GM18508 (cell line): ENCODE data around the gene SRA1.

Experiments
- ATAC-seq: cut with Tn5 transposase; IDR thresholded peaks from one replicate; pipeline ENCODE4 v1.9.1; 2021; ENCODE audit warnings: moderate number of reproducible peaks; ENCODE audit not compliant: insufficient read depth, unreplicated experiment

SRA1 gene

DNA sequence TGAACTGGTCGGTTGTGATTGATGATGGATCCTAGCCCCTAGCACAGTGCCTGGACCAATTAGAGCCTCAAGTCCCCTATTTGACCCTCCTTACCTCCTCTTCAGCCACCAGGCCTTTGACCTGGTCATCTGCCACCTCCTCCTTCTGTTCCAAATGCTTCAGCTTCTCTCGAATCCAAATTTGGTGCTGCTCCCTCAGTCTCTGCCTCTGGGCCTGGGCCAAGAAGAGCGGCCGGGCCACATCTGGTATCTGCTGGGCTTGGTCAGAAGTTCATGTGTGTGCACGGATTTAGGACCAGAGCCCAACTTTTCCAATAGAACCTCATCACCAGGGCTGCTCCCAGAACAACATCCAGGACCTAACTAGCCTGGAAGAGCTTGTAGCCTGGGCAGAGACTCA, 13.8 kb upstream of the SRA1 start:
- ATAC-seq, result no peak

DNA sequence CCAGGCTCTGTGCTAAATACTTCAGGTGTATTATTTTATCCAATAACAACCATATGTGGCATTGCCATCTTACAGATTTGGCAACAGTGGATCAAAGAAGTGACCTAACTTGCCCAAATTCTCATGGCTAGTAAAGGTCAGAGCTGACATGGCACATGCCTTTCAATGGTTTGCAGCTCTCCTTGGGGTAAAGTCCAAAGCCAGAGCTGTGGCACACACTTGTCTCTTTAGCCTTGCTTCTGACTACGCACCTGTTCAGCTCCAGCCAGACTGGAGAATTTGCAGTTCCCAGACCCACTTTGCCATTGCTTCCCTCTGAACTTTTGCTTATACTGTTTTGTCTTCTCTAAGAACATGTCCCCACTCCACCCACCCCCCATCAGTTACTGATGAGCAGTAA, 13.2 kb upstream of the SRA1 start:
- ATAC-seq, result no peak

- no peak for ATAC-seq
Observed at GRCh38 chr5:140570058-140570457, 12.8 kb upstream of the SRA1 start.

DNA sequence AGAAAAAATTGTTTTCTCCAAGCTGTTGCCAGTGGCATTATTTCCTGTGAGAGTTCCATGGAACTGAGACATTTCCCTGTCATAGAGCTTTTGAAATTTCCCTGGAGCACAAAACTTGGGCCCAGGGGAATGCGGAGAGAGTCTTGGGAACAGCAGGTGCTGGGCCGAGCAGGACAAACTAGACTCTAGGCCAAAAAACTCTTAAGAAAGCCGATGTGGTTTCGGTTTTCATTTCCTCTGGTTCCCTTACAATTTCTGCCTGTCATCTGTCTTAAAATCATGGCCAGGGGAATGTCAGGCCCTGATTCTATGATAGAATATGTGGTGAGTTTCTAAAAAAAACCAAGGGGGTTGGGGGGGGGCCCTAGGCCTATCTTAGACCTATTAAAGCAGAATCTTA, 11.9 kb upstream of the SRA1 start:
- ATAC-seq, result no peak

- ATAC-seq, result no peak
Observed at GRCh38 chr5:140568443-140569063, 11.3 kb upstream of the SRA1 start.

- ATAC-seq, result no peak
Observed at GRCh38 chr5:140567871-140568270, 10.6 kb upstream of the SRA1 start.

DNA sequence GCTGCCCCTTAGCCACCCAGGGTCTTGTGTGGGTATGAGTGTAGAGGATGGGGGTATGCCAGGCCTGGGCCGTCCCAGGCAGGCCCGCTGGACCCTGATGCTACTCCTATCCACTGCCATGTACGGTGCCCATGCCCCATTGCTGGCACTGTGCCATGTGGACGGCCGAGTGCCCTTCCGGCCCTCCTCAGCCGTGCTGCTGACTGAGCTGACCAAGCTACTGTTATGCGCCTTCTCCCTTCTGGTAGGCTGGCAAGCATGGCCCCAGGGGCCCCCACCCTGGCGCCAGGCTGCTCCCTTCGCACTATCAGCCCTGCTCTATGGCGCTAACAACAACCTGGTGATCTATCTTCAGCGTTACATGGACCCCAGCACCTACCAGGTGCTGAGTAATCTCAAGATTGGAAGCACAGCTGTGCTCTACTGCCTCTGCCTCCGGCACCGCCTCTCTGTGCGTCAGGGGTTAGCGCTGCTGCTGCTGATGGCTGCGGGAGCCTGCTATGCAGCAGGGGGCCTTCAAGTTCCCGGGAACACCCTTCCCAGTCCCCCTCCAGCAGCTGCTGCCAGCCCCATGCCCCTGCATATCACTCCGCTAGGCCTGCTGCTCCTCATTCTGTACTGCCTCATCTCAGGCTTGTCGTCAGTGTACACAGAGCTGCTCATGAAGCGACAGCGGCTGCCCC, 10.0 kb upstream of the SRA1 start:
- no peak for ATAC-seq

GRCh38 chr5:140566665-140567064, 9.4 kb upstream of the SRA1 start:
- ATAC-seq, result no peak

- ATAC-seq, result no peak
Observed at GRCh38 chr5:140565780-140566095, 8.5 kb upstream of the SRA1 start.

- ATAC-seq, result no peak
Observed at GRCh38 chr5:140565024-140565779, 7.9 kb upstream of the SRA1 start.

DNA sequence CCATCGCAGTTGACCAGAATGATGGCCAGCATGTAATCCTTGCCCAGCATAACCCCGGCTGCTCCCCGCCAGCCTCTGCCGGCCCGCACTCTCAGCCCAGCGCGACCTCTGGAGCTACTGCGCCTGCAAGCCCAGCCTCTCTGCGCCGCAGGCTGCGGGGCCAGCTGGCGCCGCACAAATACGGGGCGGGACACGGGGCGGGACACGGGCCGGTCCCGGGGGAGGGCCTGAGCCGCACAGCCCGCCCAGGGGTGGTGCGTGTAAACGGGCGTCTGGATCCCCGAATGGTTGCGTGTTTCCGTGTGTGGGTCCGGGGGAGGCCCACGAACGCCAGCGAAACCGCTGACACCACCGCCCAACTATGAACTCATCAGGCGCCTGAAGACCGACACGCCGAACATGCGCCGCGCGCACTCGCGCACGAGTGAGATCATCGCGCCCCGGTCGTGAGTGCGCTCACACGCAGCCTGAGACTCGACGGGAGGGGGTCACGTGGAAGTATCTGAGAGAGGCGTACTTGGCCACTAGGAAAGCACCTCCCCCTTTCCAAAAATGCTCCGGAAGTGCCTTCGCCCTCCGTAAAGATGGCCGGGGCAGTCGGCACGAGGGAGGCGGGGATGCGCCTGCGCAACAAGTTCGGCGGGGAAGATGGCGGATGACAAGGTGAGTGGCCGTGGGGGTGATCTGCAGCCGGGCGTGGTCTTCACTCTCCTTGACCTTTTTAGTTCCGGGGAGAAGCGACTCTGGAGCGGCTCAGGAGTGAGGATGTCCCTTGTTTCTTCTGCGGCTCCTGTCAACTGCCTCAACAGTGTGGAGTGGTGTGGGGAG, 7.1 kb upstream of the SRA1 start, which contains the start of the genes APBB3 and SLC35A4:
APBB3 (minus strand) TSS at position 403 of the 828 bp plus-strand sequence; CDS start at position 50, 353 bp downstream.
SLC35A4 (plus strand) TSS at position 633 of the 828 bp plus-strand sequence. CDS start 2,342 bp downstream, outside the sequence.
- ATAC-seq, result peak; percentile 68

- ATAC-seq, result no peak
Observed at GRCh38 chr5:140563596-140563995, 6.3 kb upstream of the SRA1 start.

- no peak for ATAC-seq
Observed at GRCh38 chr5:140561753-140562523, 4.7 kb upstream of the SRA1 start.

GRCh38 chr5:140560227-140560626, 3.0 kb upstream of the SRA1 start:
- no peak for ATAC-seq

DNA sequence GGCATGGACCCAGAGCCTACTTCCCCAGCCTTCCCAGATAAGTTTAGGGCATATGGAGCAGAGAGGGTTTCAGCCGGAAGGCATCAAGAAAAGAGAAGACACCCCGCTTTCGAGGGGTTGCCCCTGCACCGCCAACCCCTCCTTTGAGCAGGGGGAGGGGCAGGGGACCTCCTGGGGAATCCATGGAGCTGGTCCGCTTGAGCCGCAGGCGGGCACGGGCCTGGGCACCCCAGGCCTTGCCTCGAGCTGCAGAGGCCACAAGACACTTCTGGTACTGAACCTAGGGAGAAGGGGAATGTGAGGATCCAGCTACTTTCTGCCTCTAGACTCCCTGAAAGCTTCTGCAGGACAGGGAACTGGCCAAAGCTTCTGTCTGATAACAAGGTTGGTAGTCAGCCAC, 1.3 kb upstream of the SRA1 start:
- no peak for ATAC-seq

- no peak for ATAC-seq
Observed at GRCh38 chr5:140557965-140558364, 692 bp upstream of the SRA1 start.

DNA sequence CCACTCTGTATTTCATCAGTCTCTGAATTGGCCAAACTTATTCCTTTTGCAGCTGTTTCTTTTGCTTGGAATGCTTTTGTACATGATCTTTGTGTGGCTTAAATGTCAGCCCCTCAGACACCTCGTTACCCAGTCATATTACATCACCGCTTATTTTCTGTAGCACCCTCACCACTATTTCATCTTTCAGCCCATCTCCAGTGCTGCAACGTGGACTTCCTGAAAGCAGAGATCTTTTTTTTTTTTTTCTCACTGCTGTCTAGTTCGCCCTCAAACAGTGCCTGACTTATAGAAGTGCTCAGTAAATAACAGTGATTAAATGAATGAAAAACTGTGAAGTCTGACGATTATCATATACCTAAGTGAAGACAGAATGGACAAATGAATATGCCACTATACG, 835 bp downstream of the SRA1 start:
- no peak for ATAC-seq

GRCh38 chr5:140555747-140556312, 1.4 kb downstream of the SRA1 start:
- no peak for ATAC-seq

GRCh38 chr5:140554454-140554853, 2.8 kb downstream of the SRA1 start:
- no peak for ATAC-seq

GRCh38 chr5:140553657-140554056, 3.6 kb downstream of the SRA1 start:
- no peak for ATAC-seq
